MM.1S (cell line): ENCODE results near the gene EFNA5.

Experiments
- DNase-seq: peaks from one replicate; pipeline ENCODE4 v3.0.0-alpha.2; 2015
- H2AFZ ChIP-seq: fragments of 300-600 bp; sonication (generic); 2 replicates; pipeline ENCODE4 v1.6.0; 2016; ENCODE audit warnings: antibody characterized with exemption, low read length
- H3F3A ChIP-seq: fragments of 300-600 bp; sonication (generic); 2 replicates; pipeline ENCODE4 v1.6.1; 2016; ENCODE audit warnings: mild to moderate bottlenecking, antibody characterized with exemption, low read length, moderate library complexity, mixed read lengths; ENCODE audit not compliant: insufficient read depth
- H3K27ac ChIP-seq: fragments of 300-600 bp; sonication (generic); 2 replicates; pipeline ENCODE4 v1.5.1; 2016; ENCODE audit warnings: mild to moderate bottlenecking, low read length
- H3K27me3 ChIP-seq: fragments of 300-600 bp; sonication (generic); replicated peaks from 2 replicates; pipeline ENCODE4 v1.6.0; 2016; ENCODE audit warnings: low read length; ENCODE audit not compliant: insufficient read depth
- H3K36me3 ChIP-seq: fragments of 300-600 bp; sonication (generic); replicated peaks from 2 replicates; pipeline ENCODE4 v1.6.1; 2016; ENCODE audit warnings: mild to moderate bottlenecking, low read length, mixed read lengths; ENCODE audit not compliant: insufficient read depth
- H3K4me1 ChIP-seq: fragments of 300-600 bp; sonication (generic); 2 replicates; pipeline ENCODE4 v1.6.1; 2016; ENCODE audit warnings: low read length, mixed read lengths
- H3K4me2 ChIP-seq: fragments of 300-600 bp; sonication (generic); 2 replicates; pipeline ENCODE4 v1.6.0; 2016; ENCODE audit warnings: low read depth, low read length
- H3K4me3 ChIP-seq: fragments of 300-600 bp; sonication (generic); 2 replicates; pipeline ENCODE4 v1.5.1; 2016; ENCODE audit warnings: low read length, mixed read lengths
- H3K79me2 ChIP-seq: fragments of 300-600 bp; sonication (generic); 2 replicates; pipeline ENCODE4 v1.6.1; 2016; ENCODE audit warnings: mixed run types, low read length, mixed read lengths
- H3K9ac ChIP-seq: fragments of 300-600 bp; sonication (generic); 2 replicates; pipeline ENCODE4 v1.6.1; 2016; ENCODE audit warnings: low read length, mixed read lengths
- H3K9me2 ChIP-seq: fragments of 300-600 bp; sonication (generic); replicated peaks from 2 replicates; pipeline ENCODE4 v1.6.1; 2016; ENCODE audit warnings: mild to moderate bottlenecking, low read length, mixed read lengths; ENCODE audit not compliant: insufficient read depth
- H3K9me3 ChIP-seq: fragments of 300-600 bp; sonication (generic); replicated peaks from 2 replicates; pipeline ENCODE4 v1.6.1; 2016; ENCODE audit warnings: mild to moderate bottlenecking, low read length, mixed read lengths; ENCODE audit not compliant: insufficient read depth
- H4K20me1 ChIP-seq: fragments of 300-600 bp; sonication (generic); 2 replicates; pipeline ENCODE4 v1.6.1; 2016; ENCODE audit warnings: mild to moderate bottlenecking, low read length, moderate library complexity, mixed read lengths; ENCODE audit not compliant: insufficient read depth
- CTCF ChIP-seq: fragments of 300-600 bp; sonication (generic); IDR thresholded peaks from 2 replicates; pipeline ENCODE4 v1.5.1; 2016; ENCODE audit warnings: antibody characterized with exemption, low read length, mixed read lengths
- EZH2 ChIP-seq: fragments of 300-600 bp; sonication (generic); optimal IDR thresholded peaks from 2 replicates; pipeline ENCODE3; 2017; ENCODE audit warnings: low read depth, mild to moderate bottlenecking, antibody characterized with exemption, low read length, mixed read lengths
- EZH2phosphoT487 ChIP-seq: fragments of 300-600 bp; sonication (generic); IDR thresholded peaks from 2 replicates; pipeline ENCODE4 v1.6.1; 2018; ENCODE audit warnings: antibody characterized with exemption, low read length

The EFNA5 gene

DNA sequence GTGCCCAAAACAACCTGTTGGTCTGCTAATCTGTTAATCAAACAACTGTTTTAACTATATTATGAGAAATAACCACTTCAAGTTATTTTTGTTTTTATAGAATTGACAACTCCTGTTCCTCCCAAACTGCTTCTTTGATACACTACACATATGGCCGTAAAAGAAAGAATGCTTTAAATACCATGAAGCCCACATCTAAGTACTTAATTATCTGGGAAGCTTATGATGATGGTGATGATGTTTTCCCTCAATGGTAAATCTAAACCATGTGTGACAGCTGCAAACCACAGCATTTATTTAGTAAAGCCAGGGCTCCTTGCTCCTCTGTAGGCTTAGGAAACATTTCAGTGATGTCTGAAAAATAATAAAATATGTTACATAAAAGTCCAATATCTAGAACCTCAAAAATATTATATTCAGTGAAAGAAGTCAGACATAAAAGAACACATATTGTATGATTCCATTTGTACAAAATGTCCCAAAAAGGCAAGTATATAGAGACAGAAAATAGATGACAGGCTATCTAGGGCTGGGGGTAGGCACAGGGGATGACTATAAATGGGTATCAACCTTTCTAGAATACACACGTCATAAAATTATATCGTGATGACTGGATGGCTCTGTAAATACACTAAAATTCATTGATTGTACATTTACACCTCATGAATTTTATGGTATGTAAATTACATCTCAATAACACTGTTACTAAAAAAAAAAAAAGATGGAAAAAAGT lies 154.1 kb downstream of the EFNA5 start:
- Histone ChIP-seq H3K4me1 (peaks cover 8% of the 10 kb centered on the region; the same call in 1 of the 2 replicates), H3K9me2 (no peaks in the 10 kb centered on the region), H3K79me2 (no peaks in the 10 kb centered on the region), H4K20me1 (no peaks in the 10 kb centered on the region), H3K9ac (no peak overlapping the region), H3F3A (peaks cover 6% of the 10 kb centered on the region), H3K27ac (no peak overlapping the region), H2AFZ (no peak overlapping the region), H3K36me3 (no peaks in the 10 kb centered on the region), H3K9me3 (no peaks in the 10 kb centered on the region), H3K27me3 (no peaks in the 10 kb centered on the region), H3K4me2 (no peak overlapping the region), H3K4me3 (no peak overlapping the region)
- DNase-seq, result no peak
- TF ChIP-seq EZH2phosphoT487 (no peak), CTCF (no peak), EZH2 (no peak)

GRCh38 chr5:107515521-107516080 lies 155.1 kb downstream of the EFNA5 start:
- Histone ChIP-seq H2AFZ (no peak overlapping the region), H3K4me3 (no peak overlapping the region), H3K9me3 (no peaks in the 10 kb centered on the region), H3K4me2 (no peak overlapping the region), H3K36me3 (no peaks in the 10 kb centered on the region), H3F3A (peaks cover 6% of the 10 kb centered on the region), H3K27ac (no peak overlapping the region), H3K4me1 (peaks cover 8% of the 10 kb centered on the region; the same call in 1 of the 2 replicates), H3K9me2 (no peaks in the 10 kb centered on the region), H3K9ac (no peak overlapping the region), H3K79me2 (no peaks in the 10 kb centered on the region), H3K27me3 (no peaks in the 10 kb centered on the region), H4K20me1 (no peaks in the 10 kb centered on the region)
- DNase-seq, result no peak
- TF ChIP-seq CTCF (no peak), EZH2 (no peak), EZH2phosphoT487 (no peak)

DNA sequence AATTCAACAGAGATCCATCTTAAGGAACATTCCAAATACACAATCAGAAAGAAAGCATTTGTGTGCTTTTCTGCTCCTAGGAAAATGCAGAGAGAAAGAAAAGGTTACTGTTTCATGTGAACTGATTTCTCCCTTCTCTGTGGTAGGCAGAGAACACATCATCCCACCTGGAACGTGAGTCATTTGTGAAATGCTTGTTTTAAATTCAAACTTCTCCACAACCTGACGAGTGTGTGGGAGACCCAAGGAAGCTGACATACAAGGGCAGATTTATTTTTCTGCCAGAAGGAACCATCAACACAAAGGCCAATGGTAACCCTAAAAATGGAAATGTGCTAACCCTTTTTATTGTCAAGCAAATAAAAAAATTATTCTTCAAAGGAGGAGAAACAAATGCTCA lies 156.4 kb downstream of the EFNA5 start:
- H3K4me3 ChIP-seq, result no peak overlapping the region
- H3K27ac ChIP-seq, result peak overlapping the region; percentile 67; the same call in 1 of the 2 replicates
- no peak for TF ChIP-seq CTCF
- no peak for TF ChIP-seq EZH2phosphoT487
- no peak for TF ChIP-seq EZH2
- H3K9me2 ChIP-seq, result no peaks in the 10 kb centered on the region
- no peak overlapping the region for H3K4me2 ChIP-seq
- no peak for DNase-seq
- no peak overlapping the region for H2AFZ ChIP-seq
- no peaks in the 10 kb centered on the region for H3K27me3 ChIP-seq
- H3F3A ChIP-seq, result peaks cover 6% of the 10 kb centered on the region
- H3K9me3 ChIP-seq, result no peaks in the 10 kb centered on the region
- H3K79me2 ChIP-seq, result no peaks in the 10 kb centered on the region
- H3K36me3 ChIP-seq, result no peaks in the 10 kb centered on the region
- H4K20me1 ChIP-seq, result no peaks in the 10 kb centered on the region
- H3K9ac ChIP-seq, result no peak overlapping the region
- H3K4me1 ChIP-seq, result peaks cover 8% of the 10 kb centered on the region; the same call in 1 of the 2 replicates
